Endometrium (tissue), 2 donors: ENCODE results near the gene FMNL3.

Experiments used
- FAIRE-seq: peaks from 2 replicates; lab custom pipeline; 2012; peaks lifted over from hg19 to GRCh38; lab: Jason Lieb, UNC
- donor health status: control.
- donor health status: control.

Gene FMNL3

GRCh38 chr12:49588721-49589516 lies 118.3 kb downstream of the FMNL3 start:
- no peak for FAIRE-seq

GRCh38 chr12:49588281-49588680 lies 118.9 kb downstream of the FMNL3 start:
- FAIRE-seq = no peak

- no peak for FAIRE-seq
These were observed 119.9 kb downstream of the FMNL3 start for GRCh38 chr12:49587174-49587908.
